Measurements from ENCODE around the gene FITM1. TPM values are rescaled to one million over a fixed set of nuclear protein-coding genes. Genes with fewer than 3 reads are reported as not detected.

FITM1 gene
- total and polyA plus RNA-seq, 2 donors (not counting 3 experiments of a cell fraction or from before 2014, with no cell fraction given), result 0.54 TPM; not detected in 1

DNA sequence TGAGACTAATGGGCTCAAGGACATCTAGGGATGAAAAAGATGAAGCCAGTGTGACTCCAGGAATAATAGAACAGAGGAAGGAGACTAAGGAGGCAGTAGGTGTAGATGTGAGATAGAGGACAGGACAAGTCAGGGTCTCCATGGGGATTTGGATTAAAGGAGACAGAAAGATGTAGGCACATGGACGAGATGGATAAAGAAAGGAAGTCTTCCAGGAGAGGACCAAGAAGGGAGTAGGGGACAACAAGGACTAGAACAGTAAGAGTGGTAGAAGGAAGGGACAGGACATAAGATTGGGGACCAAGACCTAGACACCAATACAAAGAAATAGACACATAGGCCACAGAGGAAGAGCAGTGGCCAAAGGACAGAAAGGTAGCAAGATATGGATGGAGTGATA lies 43.5 kb upstream of the FITM1 start:
- DNase-seq (ENCODE audit: low read depth, low spot score) (no peak), FAIRE-seq (no peak)
- Histone ChIP-seq H3K9me3 (replicated peaks; ENCODE audit: control insufficient read depth, insufficient read depth, low read length) (no peaks in the 10 kb centered on the region), H3K27me3 (ENCODE audit: control insufficient read depth in 2 of 2, insufficient read depth in 2 of 2, low read length in 2 of 2) (peaks cover 10 to 13% of the 10 kb centered on the region in 2 experiments), H3K4me1 (ENCODE audit: control insufficient read depth, extremely low read depth, insufficient read depth, low read length) (no peaks in the 10 kb centered on the region), H3K27ac (ENCODE audit: insufficient read depth, low read depth, low read length) (no peak overlapping the region), H3K4me3 (replicated peaks in 1 of 3; ENCODE audit: insufficient read depth in 1 of 3, low read depth in 1 of 3, low read length in 3 of 3) (no peak overlapping the region), H3K9me1 (replicated peaks; ENCODE audit: control insufficient read depth, extremely low read depth, insufficient read depth, low read length) (no peaks in the 10 kb centered on the region), H3K36me3 (ENCODE audit: control insufficient read depth in 2 of 2, extremely low read depth in 1 of 2, insufficient read depth in 2 of 2, low read length in 2 of 2) (no peaks in the 10 kb centered on the region), H3K9ac (replicated peaks; ENCODE audit: extremely low read depth, insufficient read depth, low read length) (no peak overlapping the region), H2AFZ (ENCODE audit: low read depth, low read length) (no peak overlapping the region), H3K79me2 (ENCODE audit: control insufficient read depth, insufficient read depth, low read length) (no peaks in the 10 kb centered on the region), H3K4me2 (ENCODE audit: insufficient read depth, low read length) (no peak overlapping the region), H4K20me1 (replicated peaks; ENCODE audit: control insufficient read depth, extremely low read depth, insufficient read depth, low read length) (no peaks in the 10 kb centered on the region)
- intact Hi-C loops (cut with micrococcal nuclease), result no loop called here
- no peak for TF ChIP-seq EZH2 (IDR thresholded peaks at IDR 0.05; ENCODE audit: borderline replicate concordance, low read depth, low read length, severe bottlenecking)
- no peak for TF ChIP-seq POLR2A (IDR thresholded peaks at IDR 0.05; ENCODE audit: low read depth, low read length)
- ChIA-PET CTCF (interaction anchor here (1.8 kb wide), 1 partner anchor 29 kb away, joined by 14 read pairs; no protein-coding TSS in a partner anchor), POLR2A (no interaction called here)
- dilution Hi-C loops (cut with MboI; ENCODE audit: extremely low pct_ligation_motif_present, low sequenced_read_pairs), result no loop called here
- no TSS peak for BruUV-seq (replicated peaks)

GRCh38 chr14:24088095-24088494 lies 42.4 kb upstream of the FITM1 start:
- H3K36me3 ChIP-seq (ENCODE audit: control insufficient read depth in 2 of 2, extremely low read depth in 1 of 2, insufficient read depth in 2 of 2, low read length in 2 of 2), result no peaks in the 10 kb centered on the region
- FAIRE-seq, result no peak
- intact Hi-C loops (cut with micrococcal nuclease), result no loop called here

More at GRCh38 chr14:24088095-24088494, 42.4 kb upstream of the FITM1 start:
- Histone ChIP-seq H3K4me1 (ENCODE audit: control insufficient read depth, extremely low read depth, insufficient read depth, low read length) (no peaks in the 10 kb centered on the region), H3K9ac (replicated peaks; ENCODE audit: extremely low read depth, insufficient read depth, low read length) (no peak overlapping the region), H3K79me2 (ENCODE audit: control insufficient read depth, insufficient read depth, low read length) (no peaks in the 10 kb centered on the region), H3K27ac (ENCODE audit: insufficient read depth, low read depth, low read length) (no peak overlapping the region), H4K20me1 (replicated peaks; ENCODE audit: control insufficient read depth, extremely low read depth, insufficient read depth, low read length) (no peaks in the 10 kb centered on the region), H3K9me3 (replicated peaks; ENCODE audit: control insufficient read depth, insufficient read depth, low read length) (no peaks in the 10 kb centered on the region), H3K4me2 (ENCODE audit: insufficient read depth, low read length) (no peak overlapping the region), H2AFZ (ENCODE audit: low read depth, low read length) (no peak overlapping the region), H3K9me1 (replicated peaks; ENCODE audit: control insufficient read depth, extremely low read depth, insufficient read depth, low read length) (no peaks in the 10 kb centered on the region), H3K4me3 (replicated peaks in 1 of 3; ENCODE audit: insufficient read depth in 1 of 3, low read depth in 1 of 3, low read length in 3 of 3) (no peak overlapping the region), H3K27me3 (ENCODE audit: control insufficient read depth in 2 of 2, insufficient read depth in 2 of 2, low read length in 2 of 2) (peaks cover 4 to 5% of the 10 kb centered on the region in 2 experiments)
- BruUV-seq (replicated peaks), result no TSS peak
- no peak for TF ChIP-seq MYC (IDR thresholded peaks at IDR 0.05; ENCODE audit: low read depth, low read length)
- TF ChIP-seq EZH2 (IDR thresholded peaks at IDR 0.05; ENCODE audit: borderline replicate concordance, low read depth, low read length, severe bottlenecking), result no peak
- TF ChIP-seq, protein P1, sequence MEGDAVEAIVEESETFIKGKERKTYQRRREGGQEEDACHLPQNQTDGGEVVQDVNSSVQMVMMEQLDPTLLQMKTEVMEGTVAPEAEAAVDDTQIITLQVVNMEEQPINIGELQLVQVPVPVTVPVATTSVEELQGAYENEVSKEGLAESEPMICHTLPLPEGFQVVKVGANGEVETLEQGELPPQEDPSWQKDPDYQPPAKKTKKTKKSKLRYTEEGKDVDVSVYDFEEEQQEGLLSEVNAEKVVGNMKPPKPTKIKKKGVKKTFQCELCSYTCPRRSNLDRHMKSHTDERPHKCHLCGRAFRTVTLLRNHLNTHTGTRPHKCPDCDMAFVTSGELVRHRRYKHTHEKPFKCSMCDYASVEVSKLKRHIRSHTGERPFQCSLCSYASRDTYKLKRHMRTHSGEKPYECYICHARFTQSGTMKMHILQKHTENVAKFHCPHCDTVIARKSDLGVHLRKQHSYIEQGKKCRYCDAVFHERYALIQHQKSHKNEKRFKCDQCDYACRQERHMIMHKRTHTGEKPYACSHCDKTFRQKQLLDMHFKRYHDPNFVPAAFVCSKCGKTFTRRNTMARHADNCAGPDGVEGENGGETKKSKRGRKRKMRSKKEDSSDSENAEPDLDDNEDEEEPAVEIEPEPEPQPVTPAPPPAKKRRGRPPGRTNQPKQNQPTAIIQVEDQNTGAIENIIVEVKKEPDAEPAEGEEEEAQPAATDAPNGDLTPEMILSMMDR (IDR thresholded peaks at IDR 0.05; ENCODE audit: extremely low read depth in 1 of 2, insufficient read depth in 1 of 2, low read depth in 1 of 2, low read length in 2 of 2), result no peak
- TF ChIP-seq JUN (IDR thresholded peaks at IDR 0.05; ENCODE audit: borderline replicate concordance, insufficient read depth, insufficient read length, low read depth), result no peak
- TF ChIP-seq POLR2A (IDR thresholded peaks at IDR 0.05; ENCODE audit: low read depth, low read length), result no peak
- no peak for TF ChIP-seq FOS (IDR thresholded peaks at IDR 0.05; ENCODE audit: borderline replicate concordance, insufficient read depth, low read length)
- TF ChIP-seq POLR2AphosphoS5 (IDR thresholded peaks at IDR 0.05; ENCODE audit: insufficient read depth, low read depth, low read length), result no peak
- TF ChIP-seq GATA2 (IDR thresholded peaks at IDR 0.05; ENCODE audit: insufficient read depth, insufficient read length, low read depth, low read length), result no peak
- CTCF ChIA-PET, result interaction anchor here (8.7 kb wide), 1 partner anchor 30 kb away, joined by 319 read pairs; no protein-coding TSS in a partner anchor
- dilution Hi-C loops (cut with MboI; ENCODE audit: extremely low pct_ligation_motif_present, low sequenced_read_pairs), result no loop called here
- no peak for DNase-seq (ENCODE audit: low read depth, low spot score)
- POLR2A ChIA-PET, result interaction anchor here (0.7 kb wide), 1 partner anchor 354 kb away, joined by 3 read pairs; no protein-coding TSS in a partner anchor
